Endothelial cell (in vitro differentiated cells): ENCODE results near the gene AMDHD2. TPM values are rescaled to one million over a fixed set of nuclear protein-coding genes. Genes with fewer than 3 reads are reported as not detected.
"Not testable (repeated sequence)": the region's sequence is repeated elsewhere in the genome, so short reads cannot be mapped to it uniquely, and the experiment has no call there.

Experiments
- DNase-seq: peaks from one replicate; pipeline ENCODE4 v3.0.0; 2021; ENCODE audit warnings: low spot score
- H3K27ac Mint-ChIP-seq: one replicate; pipeline ENCODE4 v1.8.0; 2021; ENCODE audit warnings: mixed read lengths, inconsistent platforms; ENCODE audit not compliant: unreplicated experiment
- H3K27me3 Mint-ChIP-seq: one replicate; pipeline ENCODE4 v1.8.0; 2021; ENCODE audit warnings: mild to moderate bottlenecking, moderate library complexity, mixed read lengths, inconsistent platforms; ENCODE audit not compliant: unreplicated experiment
- H3K36me3 Mint-ChIP-seq: one replicate; pipeline ENCODE4 v1.8.0; 2021; ENCODE audit warnings: mild to moderate bottlenecking, low read depth, mixed read lengths, inconsistent platforms; ENCODE audit not compliant: unreplicated experiment
- H3K4me1 Mint-ChIP-seq: one replicate; pipeline ENCODE4 v1.8.0; 2021; ENCODE audit warnings: mild to moderate bottlenecking, mixed read lengths, inconsistent platforms; ENCODE audit not compliant: unreplicated experiment
- H3K4me3 Mint-ChIP-seq: one replicate; pipeline ENCODE4 v1.8.0; 2021; ENCODE audit warnings: mild to moderate bottlenecking, mixed read lengths, inconsistent platforms; ENCODE audit not compliant: unreplicated experiment
- H3K9me3 Mint-ChIP-seq: one replicate; pipeline ENCODE4 v1.8.0; 2021; ENCODE audit warnings: mixed read lengths, inconsistent platforms; ENCODE audit not compliant: unreplicated experiment
- CTCF ChIP-seq: fragments of 200-600 bp; sonication (generic); IDR thresholded peaks from one replicate; pipeline ENCODE4 v1.5.0; 2021; ENCODE audit warnings: antibody characterized with exemption; ENCODE audit not compliant: unreplicated experiment
- total RNA-seq: library from RNA; stranded (reverse); fragmentation: NEBNext Ultra II Directional; extraction: Animal tissue kit (Norgen Biotek cat#: 25700); gene quantifications from one replicate; pipeline ENCODE4 v1.2.1, GENCODE V29; 2021; ENCODE audit not compliant: unreplicated experiment

Gene AMDHD2
- total RNA-seq, 1 donor from 2014 or later, result 53.3 TPM

- H3K4me3 Mint-ChIP-seq, result peak within 1 kb of the TSS; percentile 93
- no peaks in the 10 kb centered on the region for H3K9me3 Mint-ChIP-seq
- H3K27ac Mint-ChIP-seq, result peak within 1 kb of the TSS; percentile 64
- peaks cover 17% of the 10 kb centered on the region for H3K4me1 Mint-ChIP-seq
- no peak for TF ChIP-seq CTCF
- H3K27me3 Mint-ChIP-seq, result peaks cover 21% of the 10 kb centered on the region
- peak; percentile 95 for DNase-seq
- H3K36me3 Mint-ChIP-seq, result peaks cover 4% of the 10 kb centered on the region
Observed at GRCh38 chr16:2537451-2538379, 17.5 kb downstream of the AMDHD2 start, which contains the start of gene PDPK1. TSS of gene PDPK1 (plus strand) at chr16:2538021. CDS start at chr16:2538113, 92 bp downstream.

GRCh38 chr16:2539192-2539844 is 19.1 kb downstream of the AMDHD2 start:
- H3K27ac Mint-ChIP-seq, H3K9me3 Mint-ChIP-seq, DNase-seq, H3K36me3 Mint-ChIP-seq: not testable (repeated sequence)
- Mint-ChIP-seq H3K4me1 (peaks cover 14% of the 10 kb centered on the region), H3K4me3 (peak overlapping the region; percentile 87), H3K27me3 (peaks cover 11% of the 10 kb centered on the region)

- not testable (repeated sequence) for H3K9me3 Mint-ChIP-seq, H3K27ac Mint-ChIP-seq, H3K36me3 Mint-ChIP-seq, DNase-seq
- TF ChIP-seq CTCF, result peak; percentile 25
- Mint-ChIP-seq H3K4me3 (peak overlapping the region; percentile 87), H3K27me3 (peaks cover 11% of the 10 kb centered on the region), H3K4me1 (peaks cover 14% of the 10 kb centered on the region)
Observed at GRCh38 chr16:2539845-2540458, 19.8 kb downstream of the AMDHD2 start.

GRCh38 chr16:2540912-2541311 is 20.7 kb downstream of the AMDHD2 start:
- H3K27me3 Mint-ChIP-seq, result peaks cover 10% of the 10 kb centered on the region
- not testable (repeated sequence) for DNase-seq, H3K27ac Mint-ChIP-seq, H3K9me3 Mint-ChIP-seq, H3K36me3 Mint-ChIP-seq, H3K4me3 Mint-ChIP-seq
- H3K4me1 Mint-ChIP-seq, result peaks cover 14% of the 10 kb centered on the region

GRCh38 chr16:2541409-2541808 is 21.2 kb downstream of the AMDHD2 start:
- H3K27ac Mint-ChIP-seq, H3K27me3 Mint-ChIP-seq, DNase-seq, H3K4me3 Mint-ChIP-seq, H3K9me3 Mint-ChIP-seq, H3K36me3 Mint-ChIP-seq: not testable (repeated sequence)
- H3K4me1 Mint-ChIP-seq, result peaks cover 14% of the 10 kb centered on the region

GRCh38 chr16:2543771-2544170 is 23.6 kb downstream of the AMDHD2 start:
- not testable (repeated sequence) for H3K9me3 Mint-ChIP-seq, H3K4me3 Mint-ChIP-seq, H3K27ac Mint-ChIP-seq, H3K36me3 Mint-ChIP-seq, DNase-seq, H3K27me3 Mint-ChIP-seq
- peaks cover 12% of the 10 kb centered on the region for H3K4me1 Mint-ChIP-seq

- not testable (repeated sequence) for H3K27me3 Mint-ChIP-seq, H3K9me3 Mint-ChIP-seq, H3K4me1 Mint-ChIP-seq, H3K4me3 Mint-ChIP-seq, DNase-seq, H3K36me3 Mint-ChIP-seq, H3K27ac Mint-ChIP-seq
Observed at GRCh38 chr16:2550283-2550878, 30.2 kb downstream of the AMDHD2 start.

- H3K36me3 Mint-ChIP-seq, H3K27me3 Mint-ChIP-seq, H3K4me3 Mint-ChIP-seq, H3K9me3 Mint-ChIP-seq, H3K27ac Mint-ChIP-seq, H3K4me1 Mint-ChIP-seq, DNase-seq: not testable (repeated sequence)
Observed at GRCh38 chr16:2551420-2551889, 31.3 kb downstream of the AMDHD2 start.

GRCh38 chr16:2554709-2555425 is 34.7 kb downstream of the AMDHD2 start:
- not testable (repeated sequence) for H3K36me3 Mint-ChIP-seq, H3K4me1 Mint-ChIP-seq, H3K9me3 Mint-ChIP-seq, H3K27me3 Mint-ChIP-seq, H3K4me3 Mint-ChIP-seq, DNase-seq, H3K27ac Mint-ChIP-seq
